MM.1S (cell line): ENCODE measurements around the gene MED1.

ENCODE experiments used
- CTCF ChIP-seq: fragments of 300-600 bp; sonication (generic); IDR thresholded peaks from 2 replicates; pipeline ENCODE4 v1.5.1; 2016; ENCODE audit warnings: antibody characterized with exemption, low read length, mixed read lengths
- EZH2 ChIP-seq: fragments of 300-600 bp; sonication (generic); optimal IDR thresholded peaks from 2 replicates; pipeline ENCODE3; 2017; ENCODE audit warnings: low read depth, mild to moderate bottlenecking, antibody characterized with exemption, low read length, mixed read lengths
- EZH2phosphoT487 ChIP-seq: fragments of 300-600 bp; sonication (generic); IDR thresholded peaks from 2 replicates; pipeline ENCODE4 v1.6.1; 2018; ENCODE audit warnings: antibody characterized with exemption, low read length

GRCh38 chr17:39408360-39408759, 42.7 kb downstream of the MED1 start:
- TF ChIP-seq CTCF = no peak
- no peak for TF ChIP-seq EZH2phosphoT487
- no peak for TF ChIP-seq EZH2
